HEK293T (cell line): ENCODE data around the gene HAGHL.

Experiments
- BHLHE40 ChIP-seq: fragments of 450-650 bp; IDR thresholded peaks from 2 replicates; pipeline ENCODE4 v1.6.1; 2016; ENCODE audit warnings: mild to moderate bottlenecking, moderate library complexity, borderline replicate concordance
- CTBP1 ChIP-seq: fragments of 450-650 bp; IDR thresholded peaks from 2 replicates; pipeline ENCODE4 v1.6.1; 2016; ENCODE audit warnings: borderline replicate concordance
- ELF4 ChIP-seq: fragments of 450-650 bp; IDR thresholded peaks from 2 replicates; pipeline ENCODE4 v1.6.1; 2017; ENCODE audit warnings: antibody characterized with exemption
- FOXK2 ChIP-seq: fragments of 450-650 bp; IDR thresholded peaks from 2 replicates; pipeline ENCODE4 v1.6.1; 2016; ENCODE audit warnings: mild to moderate bottlenecking
- FOXM1 ChIP-seq: fragments of 450-650 bp; IDR thresholded peaks from 2 replicates; pipeline ENCODE4 v1.6.1; 2017; ENCODE audit warnings: mild to moderate bottlenecking, borderline replicate concordance
- L3MBTL2 ChIP-seq: fragments of 450-650 bp; conservative IDR thresholded peaks from 2 replicates; pipeline ENCODE4 v1.6.1; 2016; ENCODE audit warnings: mild to moderate bottlenecking
- LEF1 ChIP-seq: fragments of 450-650 bp; IDR thresholded peaks from 2 replicates; pipeline ENCODE4 v1.6.1; 2017; ENCODE audit warnings: mild to moderate bottlenecking, borderline replicate concordance
- NFRKB ChIP-seq: fragments of 450-650 bp; IDR thresholded peaks from 2 replicates; pipeline ENCODE4 v1.6.1; 2016; ENCODE audit warnings: mild to moderate bottlenecking, moderate library complexity
- SP1 ChIP-seq: fragments of 450-650 bp; IDR thresholded peaks from 2 replicates; pipeline ENCODE4 v1.6.1; 2017
- SUZ12 ChIP-seq: fragments of 450-650 bp; IDR thresholded peaks from 2 replicates; pipeline ENCODE4 v1.6.1; 2016; ENCODE audit warnings: mild to moderate bottlenecking
- TARDBP ChIP-seq: fragments of 450-650 bp; IDR thresholded peaks from 2 replicates; pipeline ENCODE4 v1.6.1; 2016
- TF ChIP-seq, protein P1 (sequence below): fragments of 450-650 bp; IDR thresholded peaks from 2 replicates; pipeline ENCODE4 v1.6.1; 2016

DNA sequence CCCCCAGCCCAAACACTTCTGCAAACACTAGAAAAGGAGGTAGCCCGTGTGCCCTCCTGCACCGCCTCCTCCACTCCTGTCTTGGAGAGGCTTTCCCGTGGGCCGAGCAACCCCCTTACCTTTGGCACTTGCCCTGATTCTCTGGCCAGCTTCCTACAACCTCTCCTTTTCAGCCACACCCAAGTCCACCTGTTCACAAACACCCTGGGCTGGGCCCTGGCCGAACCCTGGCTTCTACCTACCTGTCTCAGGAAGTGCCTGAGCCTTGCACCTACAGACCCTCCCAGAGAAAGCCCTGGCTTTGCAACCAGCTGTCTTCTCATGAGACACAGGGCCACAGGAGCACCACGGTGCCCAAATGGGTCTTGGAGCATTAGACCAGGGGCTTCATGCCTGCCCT, 8.0 kb upstream of the HAGHL start:
- no peak for TF ChIP-seq L3MBTL2
- TF ChIP-seq NFRKB = no peak
- TF ChIP-seq ELF4 = no peak
- no peak for TF ChIP-seq BHLHE40
- no peak for TF ChIP-seq FOXK2
- no peak for TF ChIP-seq FOXM1
- TF ChIP-seq SP1 = no peak
- TF ChIP-seq SUZ12 = no peak
- TF ChIP-seq, protein P1, sequence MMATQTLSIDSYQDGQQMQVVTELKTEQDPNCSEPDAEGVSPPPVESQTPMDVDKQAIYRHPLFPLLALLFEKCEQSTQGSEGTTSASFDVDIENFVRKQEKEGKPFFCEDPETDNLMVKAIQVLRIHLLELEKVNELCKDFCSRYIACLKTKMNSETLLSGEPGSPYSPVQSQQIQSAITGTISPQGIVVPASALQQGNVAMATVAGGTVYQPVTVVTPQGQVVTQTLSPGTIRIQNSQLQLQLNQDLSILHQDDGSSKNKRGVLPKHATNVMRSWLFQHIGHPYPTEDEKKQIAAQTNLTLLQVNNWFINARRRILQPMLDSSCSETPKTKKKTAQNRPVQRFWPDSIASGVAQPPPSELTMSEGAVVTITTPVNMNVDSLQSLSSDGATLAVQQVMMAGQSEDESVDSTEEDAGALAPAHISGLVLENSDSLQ = no peak
- no peak for TF ChIP-seq CTBP1
- no peak for TF ChIP-seq LEF1
- TF ChIP-seq TARDBP = no peak
